ENCODE results near the gene REXO2.

REXO2 gene

DNA sequence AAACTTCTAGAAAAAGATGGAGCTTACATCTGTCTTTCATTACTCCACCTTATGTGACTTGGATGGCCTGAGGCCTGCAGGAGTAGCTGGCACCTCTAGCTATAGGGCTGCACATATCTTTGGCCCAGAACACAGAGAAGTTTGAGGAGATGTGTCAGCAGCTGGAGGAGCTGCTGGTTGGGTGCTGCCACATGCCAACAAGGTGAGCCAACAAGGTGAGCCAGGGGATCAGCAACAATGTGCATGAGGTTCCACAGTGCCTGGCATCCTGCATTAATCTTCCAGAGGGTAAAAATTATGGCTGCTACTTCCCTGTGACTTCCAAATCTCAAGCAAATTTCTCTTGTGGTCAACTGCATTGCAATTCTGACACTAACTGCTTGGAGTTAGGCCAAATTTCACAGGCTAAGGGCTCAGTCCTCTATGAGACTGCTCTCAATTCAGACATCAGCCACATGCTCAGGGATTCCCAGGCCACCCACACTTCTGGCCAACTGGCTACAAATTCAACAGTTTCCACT lies 22.8 kb upstream of the REXO2 start:
- TF ChIP-seq, protein P1, sequence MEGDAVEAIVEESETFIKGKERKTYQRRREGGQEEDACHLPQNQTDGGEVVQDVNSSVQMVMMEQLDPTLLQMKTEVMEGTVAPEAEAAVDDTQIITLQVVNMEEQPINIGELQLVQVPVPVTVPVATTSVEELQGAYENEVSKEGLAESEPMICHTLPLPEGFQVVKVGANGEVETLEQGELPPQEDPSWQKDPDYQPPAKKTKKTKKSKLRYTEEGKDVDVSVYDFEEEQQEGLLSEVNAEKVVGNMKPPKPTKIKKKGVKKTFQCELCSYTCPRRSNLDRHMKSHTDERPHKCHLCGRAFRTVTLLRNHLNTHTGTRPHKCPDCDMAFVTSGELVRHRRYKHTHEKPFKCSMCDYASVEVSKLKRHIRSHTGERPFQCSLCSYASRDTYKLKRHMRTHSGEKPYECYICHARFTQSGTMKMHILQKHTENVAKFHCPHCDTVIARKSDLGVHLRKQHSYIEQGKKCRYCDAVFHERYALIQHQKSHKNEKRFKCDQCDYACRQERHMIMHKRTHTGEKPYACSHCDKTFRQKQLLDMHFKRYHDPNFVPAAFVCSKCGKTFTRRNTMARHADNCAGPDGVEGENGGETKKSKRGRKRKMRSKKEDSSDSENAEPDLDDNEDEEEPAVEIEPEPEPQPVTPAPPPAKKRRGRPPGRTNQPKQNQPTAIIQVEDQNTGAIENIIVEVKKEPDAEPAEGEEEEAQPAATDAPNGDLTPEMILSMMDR (IDR thresholded peaks at IDR 0.05; ENCODE audit: control insufficient read depth, extremely low read depth, insufficient read depth) = no peak
- no peak for DNase-seq (ENCODE audit: low read depth)
- no peak overlapping the region for H3K4me3 ChIP-seq (ENCODE audit: low read depth, low read length)

DNA sequence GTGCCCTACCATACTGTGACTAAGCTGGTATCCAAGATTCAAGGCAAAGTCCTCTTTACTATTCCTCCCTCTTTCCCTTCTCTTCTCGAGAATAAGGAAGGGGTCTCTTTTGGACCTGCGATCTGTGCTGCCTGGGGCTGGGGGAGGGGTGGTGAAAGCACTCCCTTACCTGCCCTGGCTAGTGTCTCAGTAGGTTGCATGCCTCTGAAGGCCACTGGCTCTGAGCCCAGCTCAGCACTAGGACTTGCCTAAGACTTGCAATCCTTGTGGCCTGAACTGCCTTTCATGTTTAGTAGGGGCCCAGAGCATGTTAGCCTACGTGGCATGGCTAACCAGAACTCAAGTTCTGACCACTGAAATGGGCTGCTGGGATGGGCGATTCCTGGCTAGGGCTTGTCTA lies 13.0 kb upstream of the REXO2 start:
- no peak for DNase-seq (ENCODE audit: low read depth)
- TF ChIP-seq, protein P1 (IDR thresholded peaks at IDR 0.05; ENCODE audit: control insufficient read depth, extremely low read depth, insufficient read depth) = no peak
- H3K4me3 ChIP-seq (ENCODE audit: low read depth, low read length) = no peak overlapping the region

DNA sequence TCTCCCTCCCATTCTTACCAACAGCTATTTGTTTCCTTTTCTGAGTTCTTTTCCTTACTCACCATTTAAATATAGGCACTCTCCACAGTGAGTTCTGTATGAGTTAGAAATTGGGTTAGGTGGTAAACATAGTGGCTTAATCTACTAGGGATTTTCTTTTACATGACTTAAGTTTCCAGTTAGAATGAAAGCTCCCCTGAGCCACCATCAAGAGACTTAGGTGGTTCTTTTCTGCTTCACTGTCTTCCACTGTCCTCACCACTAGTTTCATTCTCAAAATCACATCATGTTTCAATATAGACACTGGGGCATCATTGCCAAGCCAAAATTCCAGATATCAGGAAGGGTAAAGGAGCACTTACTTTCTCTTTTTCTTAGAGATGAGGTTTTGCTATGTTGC lies 9.0 kb upstream of the REXO2 start:
- H3K4me3 ChIP-seq (ENCODE audit: low read depth, low read length) = no peak overlapping the region
- no peak for DNase-seq (ENCODE audit: low read depth)
- TF ChIP-seq, protein P1 (IDR thresholded peaks at IDR 0.05; ENCODE audit: control insufficient read depth, extremely low read depth, insufficient read depth) = no peak

DNA sequence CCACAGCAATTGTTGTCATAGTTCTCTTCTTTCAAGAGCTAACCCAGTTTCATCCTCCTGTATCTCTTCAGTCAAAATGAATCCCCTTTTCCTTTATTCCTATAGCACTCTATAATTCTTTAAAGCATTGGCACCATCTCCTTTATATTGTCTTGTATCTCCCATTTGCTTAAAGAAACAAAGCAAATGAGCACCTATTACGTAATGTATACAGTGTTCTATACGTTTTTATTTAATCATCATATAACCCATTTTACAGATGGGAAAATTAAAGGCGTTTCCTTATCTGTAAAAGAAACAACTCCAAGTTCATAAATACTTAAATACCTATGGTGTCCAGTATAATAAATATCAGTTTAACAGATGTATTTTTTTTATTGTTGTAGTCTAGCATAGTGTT lies 6.4 kb upstream of the REXO2 start:
- TF ChIP-seq, protein P1 (IDR thresholded peaks at IDR 0.05; ENCODE audit: control insufficient read depth, extremely low read depth, insufficient read depth) = no peak
- no peak for DNase-seq (ENCODE audit: low read depth)
- H3K4me3 ChIP-seq (ENCODE audit: low read depth, low read length) = no peak overlapping the region

DNA sequence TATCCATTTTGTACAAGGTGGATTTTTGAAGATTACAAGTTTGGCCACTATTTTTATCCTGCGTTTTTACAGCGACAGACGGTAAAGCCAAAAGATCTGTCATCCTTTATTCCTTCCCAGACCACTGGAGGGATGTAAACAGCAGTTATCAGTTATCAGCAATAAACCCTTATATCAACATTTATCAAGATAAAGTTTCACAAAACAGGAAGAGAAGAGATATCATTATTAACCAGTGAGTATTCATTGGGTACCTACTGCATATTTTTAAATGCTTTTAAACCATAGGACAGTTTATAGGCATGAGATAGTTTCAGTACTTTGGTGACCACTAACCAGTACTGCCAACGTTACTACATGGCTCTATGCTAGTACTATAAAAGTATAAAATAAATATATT lies 5.9 kb upstream of the REXO2 start:
- TF ChIP-seq, protein P1 (IDR thresholded peaks at IDR 0.05; ENCODE audit: control insufficient read depth, extremely low read depth, insufficient read depth) = peak; percentile 9; the same call in 1 of the 2 replicates
- peak; percentile 88 for DNase-seq (ENCODE audit: low read depth)
- H3K4me3 ChIP-seq (ENCODE audit: low read depth, low read length) = no peak overlapping the region

DNA sequence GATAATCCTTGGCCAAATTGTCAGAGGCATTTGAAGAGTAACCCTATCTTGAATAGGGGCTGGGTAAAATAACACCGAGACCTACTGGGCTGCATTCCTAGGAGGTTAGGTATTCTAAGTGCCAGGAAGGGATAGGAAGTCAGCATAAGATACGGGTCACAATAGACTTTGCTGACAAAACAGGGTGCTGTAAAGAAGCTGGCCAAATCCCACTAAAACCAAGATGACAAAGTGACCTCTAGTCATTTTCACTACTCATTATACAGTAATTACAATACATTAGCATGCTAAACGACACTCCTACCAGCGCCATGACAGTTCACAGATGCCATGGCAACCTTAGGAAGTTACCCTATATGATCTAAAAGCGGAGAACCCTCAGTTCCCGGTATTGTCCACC lies 964 bp upstream of the REXO2 start:
- H3K4me3 ChIP-seq (ENCODE audit: low read depth, low read length) = no peak overlapping the region
- TF ChIP-seq, protein P1 (IDR thresholded peaks at IDR 0.05; ENCODE audit: control insufficient read depth, extremely low read depth, insufficient read depth) = no peak
- DNase-seq (ENCODE audit: low read depth) = no peak

DNA sequence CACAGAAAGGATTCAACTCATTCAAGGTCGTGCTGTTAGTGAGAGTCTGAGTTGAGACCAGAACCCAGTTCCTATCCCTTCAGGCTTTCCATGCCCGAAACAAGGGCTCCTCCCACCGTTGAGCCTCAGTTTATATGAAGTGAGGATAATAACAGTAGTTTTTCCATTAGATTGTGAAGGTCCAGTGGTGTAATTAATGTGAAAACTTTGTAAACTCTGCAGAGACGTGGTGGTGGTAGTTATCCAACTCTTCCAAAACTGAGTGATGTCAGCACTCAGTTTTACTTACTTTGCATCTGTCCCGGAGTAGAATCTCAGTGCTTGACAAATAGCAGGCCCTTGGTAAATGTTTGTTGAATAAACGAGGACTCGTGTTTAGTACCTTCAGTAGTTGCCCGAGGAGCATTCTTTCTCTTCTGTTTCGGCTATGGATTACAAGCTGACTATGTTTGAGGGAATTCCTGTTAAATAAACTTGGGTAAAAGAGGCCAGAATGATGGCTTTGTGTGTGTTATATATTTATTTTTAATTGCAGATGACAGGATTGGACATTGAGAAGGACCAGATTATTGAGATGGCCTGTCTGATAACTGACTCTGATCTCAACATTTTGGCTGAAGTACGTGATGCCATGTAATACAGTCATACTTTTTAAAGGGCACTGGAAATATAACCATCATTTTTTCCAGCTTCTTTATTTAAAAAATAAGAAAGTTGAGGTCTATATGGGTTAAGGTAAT lies 1.0 kb downstream of the REXO2 start:
- TF ChIP-seq, protein P1 (IDR thresholded peaks at IDR 0.05; ENCODE audit: control insufficient read depth, extremely low read depth, insufficient read depth) = 0 out of 2 replicates have a peak, but pooled peaks have one; percentile 8
- DNase-seq (ENCODE audit: low read depth) = no peak

More for the DNA sequence above, 1.0 kb downstream of the REXO2 start:
- H3K4me3 ChIP-seq (ENCODE audit: low read depth, low read length) = peak overlapping the region; percentile 95
